Activated naive CD4-positive, alpha-beta T cell treated with anti-CD3 and anti-CD28 coated beads for 36 hours (primary cell): ENCODE data around the gene TTLL9. TPM values are rescaled to one million over a fixed set of nuclear protein-coding genes. Genes with fewer than 3 reads are reported as not detected.
A peak's percentile ranks its signal among the peaks of the same experiment; 100 is the strongest.

Source experiments
- CTCF ChIA-PET: fragments of 350-600 bp; sonication (Branson Sonifier 250); formaldehyde crosslinking; loops from one replicate; lab custom pipeline; 2021; ENCODE audit warnings: antibody characterized with exemption; lab: Charles Lee
- DNase-seq: peaks from one replicate; pipeline ENCODE4 v3.0.0-alpha.2; 2020
- H3K27ac Mint-ChIP-seq: one replicate; pipeline ENCODE4 v1.8.0; 2021; ENCODE audit warnings: mild to moderate bottlenecking, mixed read lengths
- H3K27me3 Mint-ChIP-seq: one replicate; pipeline ENCODE4 v1.8.0; 2021; ENCODE audit warnings: low read depth, mixed read lengths
- H3K36me3 Mint-ChIP-seq: one replicate; pipeline ENCODE4 v1.8.0; 2021; ENCODE audit warnings: low read depth, mixed read lengths
- H3K4me1 Mint-ChIP-seq: one replicate; pipeline ENCODE4 v1.8.0; 2021; ENCODE audit warnings: low read depth, mixed read lengths
- H3K4me3 Mint-ChIP-seq: one replicate; pipeline ENCODE4 v1.8.0; 2021; ENCODE audit warnings: mild to moderate bottlenecking, moderate library complexity, mixed read lengths
- H3K9me3 Mint-ChIP-seq: one replicate; pipeline ENCODE4 v1.8.0; 2021; ENCODE audit warnings: mixed read lengths
- intact Hi-C: fragments of 100-400 bp; cut with micrococcal nuclease; formaldehyde crosslinking; loops from one replicate; pipeline ENCODE4 v1.15.1; 2023
- total RNA-seq, 2 experiments: library from RNA; stranded (reverse); gene quantifications; one replicate each; pipeline ENCODE4 v1.2.3, GENCODE V29; 2021

The TTLL9 gene
- total RNA-seq, 2 experiments from 2014 or later = not detected

DNA sequence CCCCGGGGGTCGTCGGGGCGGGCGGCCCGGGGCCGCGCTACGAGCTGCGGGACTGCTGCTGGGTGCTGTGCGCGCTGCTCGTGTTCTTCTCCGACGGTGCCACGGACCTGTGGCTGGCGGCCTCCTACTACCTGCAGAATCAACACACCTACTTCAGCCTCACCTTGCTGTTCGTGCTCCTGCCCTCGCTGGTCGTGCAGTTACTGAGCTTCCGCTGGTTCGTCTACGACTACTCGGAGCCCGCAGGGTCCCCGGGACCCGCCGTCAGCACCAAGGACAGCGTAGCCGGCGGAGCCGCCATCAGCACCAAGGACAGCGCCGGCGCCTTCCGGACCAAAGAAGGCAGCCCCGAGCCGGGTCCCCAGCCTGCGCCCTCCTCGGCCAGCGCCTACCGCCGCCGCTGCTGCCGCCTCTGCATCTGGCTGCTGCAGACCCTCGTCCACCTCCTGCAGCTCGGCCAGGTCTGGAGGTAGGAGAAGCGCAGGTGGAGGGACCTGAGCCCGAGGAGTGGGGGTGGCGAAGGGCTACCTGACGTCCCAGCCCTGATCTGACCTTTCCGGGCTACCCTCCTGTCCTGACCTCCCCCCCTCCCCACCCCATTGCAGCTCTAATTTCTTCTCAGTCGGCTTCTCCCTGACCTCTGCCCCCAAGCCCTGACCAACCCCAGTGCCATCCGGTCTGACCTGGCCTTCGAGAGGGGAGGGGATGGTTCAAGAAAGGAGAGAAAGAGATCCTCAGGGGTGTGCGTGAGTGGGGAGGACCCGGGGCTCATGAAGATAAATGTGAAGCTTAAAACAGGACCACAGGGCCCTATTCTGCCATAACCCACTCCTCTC is 98.1 kb downstream of the TTLL9 start:
- Mint-ChIP-seq H3K36me3 (no peaks in the 10 kb centered on the region), H3K4me3 (peak overlapping the region; percentile 72), H3K4me1 (peaks cover 7% of the 10 kb centered on the region), H3K27ac (no peak overlapping the region), H3K9me3 (no peaks in the 10 kb centered on the region), H3K27me3 (peaks cover 51% of the 10 kb centered on the region)
- CTCF ChIA-PET = interaction anchor here (0.8 to 2.2 kb wide), 2 partner anchors 16 to 17 kb away, joined by 3 to 8 read pairs; partner anchors contain the start of gene PDRG1
- DNase-seq = peak; percentile 83
- intact Hi-C loops = no loop called here

- H3K27me3 Mint-ChIP-seq = peaks cover 52% of the 10 kb centered on the region
- CTCF ChIA-PET = interaction anchor here (2.7 kb wide), 1 partner anchor 60 kb away, joined by 8 read pairs; no protein-coding TSS in a partner anchor
- no peaks in the 10 kb centered on the region for H3K9me3 Mint-ChIP-seq
- DNase-seq = no peak
- no peak overlapping the region for H3K27ac Mint-ChIP-seq
- H3K36me3 Mint-ChIP-seq = no peaks in the 10 kb centered on the region
- intact Hi-C loops = no loop called here
- no peak overlapping the region for H3K4me3 Mint-ChIP-seq
- peaks cover 7% of the 10 kb centered on the region for H3K4me1 Mint-ChIP-seq
These were observed 99.6 kb downstream of the TTLL9 start for GRCh38 chr20:31969991-31970390.

DNA sequence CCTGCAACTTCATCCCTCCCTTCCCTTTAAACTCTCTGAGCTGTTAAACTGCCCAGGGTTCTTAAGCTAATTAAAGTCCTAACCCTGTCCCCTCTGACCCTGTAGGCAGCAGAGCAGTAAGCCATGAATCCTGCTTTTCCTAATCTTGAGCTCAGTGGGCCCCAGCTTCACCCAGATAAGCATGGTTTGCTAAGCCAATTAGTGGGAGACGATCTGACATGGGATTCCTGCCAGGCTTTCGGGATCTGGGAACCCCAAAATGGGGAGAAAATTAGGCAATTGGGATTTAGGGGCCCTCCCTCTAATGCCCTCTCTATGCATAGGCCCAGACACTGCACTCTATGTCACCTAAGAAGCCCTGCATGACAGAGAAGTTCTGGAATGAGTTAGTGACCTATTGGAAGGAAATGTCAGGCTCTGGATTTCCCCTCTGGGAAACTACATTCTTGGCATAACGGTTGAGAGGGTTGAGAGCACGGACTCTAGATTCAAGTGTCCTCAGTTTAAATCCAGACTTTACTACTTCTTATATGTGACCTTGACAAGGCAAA is 102.1 kb downstream of the TTLL9 start:
- Mint-ChIP-seq H3K4me3 (no peak overlapping the region), H3K36me3 (no peaks in the 10 kb centered on the region), H3K4me1 (peaks cover 4% of the 10 kb centered on the region), H3K9me3 (no peaks in the 10 kb centered on the region), H3K27me3 (peaks cover 33% of the 10 kb centered on the region), H3K27ac (no peak overlapping the region)
- CTCF ChIA-PET = interaction anchor here (1.0 to 2.7 kb wide), 2 partner anchors 21 to 58 kb away, joined by 3 to 8 read pairs; partner anchors contain the start of gene PDRG1
- intact Hi-C loops = no loop called here
- DNase-seq = no peak

GRCh38 chr20:31974296-31974695 is 103.9 kb downstream of the TTLL9 start:
- Mint-ChIP-seq H3K4me3 (no peak overlapping the region), H3K36me3 (no peaks in the 10 kb centered on the region), H3K27me3 (peaks cover 28% of the 10 kb centered on the region), H3K27ac (no peak overlapping the region), H3K9me3 (no peaks in the 10 kb centered on the region), H3K4me1 (no peaks in the 10 kb centered on the region)
- DNase-seq = no peak
- intact Hi-C loops = no loop called here
- CTCF ChIA-PET = no interaction called here

DNA sequence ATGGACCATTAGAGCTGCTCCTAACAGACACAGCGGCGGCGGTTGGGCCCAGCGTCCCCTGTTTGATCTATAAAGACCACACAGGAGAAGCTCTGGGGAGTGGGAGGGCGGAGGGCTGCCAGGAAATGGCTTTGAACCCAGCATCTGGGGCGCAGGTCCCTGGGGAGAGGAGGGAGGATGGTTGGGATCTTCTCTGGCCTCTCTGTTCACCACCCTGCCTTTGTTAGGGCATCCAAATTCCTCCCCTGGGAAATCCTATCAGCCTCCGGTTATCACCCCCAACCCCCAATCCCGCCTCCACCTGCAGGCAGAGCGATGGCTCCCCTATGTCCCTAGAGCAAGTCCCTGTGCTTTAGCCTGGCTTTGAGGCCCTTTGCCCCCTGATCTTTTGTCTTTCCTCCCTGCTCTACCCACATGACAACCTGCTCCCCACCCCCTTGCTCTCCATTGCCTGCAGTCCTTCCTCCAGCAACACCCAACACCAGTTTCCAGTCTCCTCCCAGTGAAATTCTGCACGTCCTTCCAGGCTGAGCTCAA is 104.6 kb downstream of the TTLL9 start:
- H3K9me3 Mint-ChIP-seq = no peaks in the 10 kb centered on the region
- no peak overlapping the region for H3K27ac Mint-ChIP-seq
- intact Hi-C loops = no loop called here
- H3K36me3 Mint-ChIP-seq = no peaks in the 10 kb centered on the region
- peaks cover 23% of the 10 kb centered on the region for H3K27me3 Mint-ChIP-seq
- CTCF ChIA-PET = interaction anchor here (1.7 kb wide), 1 partner anchor 56 kb away, joined by 4 read pairs; no protein-coding TSS in a partner anchor
- no peak overlapping the region for H3K4me3 Mint-ChIP-seq
- DNase-seq = no peak
- H3K4me1 Mint-ChIP-seq = no peaks in the 10 kb centered on the region

- intact Hi-C loops = no loop called here
- CTCF ChIA-PET = interaction anchor here (1.7 kb wide), 1 partner anchor 55 kb away, joined by 4 read pairs; no protein-coding TSS in a partner anchor
- Mint-ChIP-seq H3K27ac (no peak overlapping the region), H3K36me3 (no peaks in the 10 kb centered on the region), H3K27me3 (peaks cover 17% of the 10 kb centered on the region), H3K4me3 (no peak overlapping the region), H3K4me1 (no peaks in the 10 kb centered on the region), H3K9me3 (no peaks in the 10 kb centered on the region)
- no peak for DNase-seq
These were observed 105.4 kb downstream of the TTLL9 start for GRCh38 chr20:31975874-31976273.

GRCh38 chr20:31977080-31977479 is 106.6 kb downstream of the TTLL9 start:
- DNase-seq = no peak

GRCh38 chr20:31979713-31980426 is 109.4 kb downstream of the TTLL9 start:
- no peak for DNase-seq
- Mint-ChIP-seq H3K27me3 (peaks cover 3% of the 10 kb centered on the region), H3K9me3 (no peaks in the 10 kb centered on the region), H3K27ac (no peak overlapping the region), H3K4me1 (no peaks in the 10 kb centered on the region), H3K36me3 (no peaks in the 10 kb centered on the region), H3K4me3 (no peak overlapping the region)
- intact Hi-C loops = no loop called here
- CTCF ChIA-PET = interaction anchor here (1.2 kb wide), 1 partner anchor 128 kb away, joined by 3 read pairs; no protein-coding TSS in a partner anchor

More at GRCh38 chr20:31977080-31977479, 106.6 kb downstream of the TTLL9 start:
- intact Hi-C loops = no loop called here
- H3K4me3 Mint-ChIP-seq = no peak overlapping the region
- H3K9me3 Mint-ChIP-seq = no peaks in the 10 kb centered on the region
- H3K4me1 Mint-ChIP-seq = no peaks in the 10 kb centered on the region
- H3K27ac Mint-ChIP-seq = no peak overlapping the region
- H3K36me3 Mint-ChIP-seq = no peaks in the 10 kb centered on the region
- peaks cover 15% of the 10 kb centered on the region for H3K27me3 Mint-ChIP-seq
- CTCF ChIA-PET = no interaction called here

DNA sequence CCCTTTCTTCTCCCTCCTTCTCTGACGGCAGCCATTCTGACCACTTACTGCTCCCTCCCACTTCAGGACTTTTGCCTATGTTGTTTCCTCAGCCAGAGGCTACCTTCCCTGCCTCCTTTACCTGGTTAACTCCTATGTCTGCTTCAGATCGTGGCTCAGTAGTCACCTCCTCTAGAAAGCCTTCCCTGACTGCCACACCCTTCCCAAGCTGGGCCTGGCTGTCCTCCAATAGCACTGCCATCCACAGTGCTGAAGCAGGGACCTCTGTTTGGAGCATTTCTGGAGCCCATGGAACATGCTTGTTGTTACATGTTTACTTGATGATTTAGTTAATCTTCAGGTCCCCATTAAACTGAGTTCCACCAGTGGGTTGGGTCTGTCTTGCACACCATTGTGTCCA is 111.3 kb downstream of the TTLL9 start:
- H3K36me3 Mint-ChIP-seq = no peaks in the 10 kb centered on the region
- H3K27me3 Mint-ChIP-seq = peaks cover 3% of the 10 kb centered on the region
- no peaks in the 10 kb centered on the region for H3K9me3 Mint-ChIP-seq
- no peaks in the 10 kb centered on the region for H3K4me1 Mint-ChIP-seq
- no peak for DNase-seq
- H3K27ac Mint-ChIP-seq = no peak overlapping the region
- H3K4me3 Mint-ChIP-seq = no peak overlapping the region
- intact Hi-C loops = no loop called here
- CTCF ChIA-PET = no interaction called here

DNA sequence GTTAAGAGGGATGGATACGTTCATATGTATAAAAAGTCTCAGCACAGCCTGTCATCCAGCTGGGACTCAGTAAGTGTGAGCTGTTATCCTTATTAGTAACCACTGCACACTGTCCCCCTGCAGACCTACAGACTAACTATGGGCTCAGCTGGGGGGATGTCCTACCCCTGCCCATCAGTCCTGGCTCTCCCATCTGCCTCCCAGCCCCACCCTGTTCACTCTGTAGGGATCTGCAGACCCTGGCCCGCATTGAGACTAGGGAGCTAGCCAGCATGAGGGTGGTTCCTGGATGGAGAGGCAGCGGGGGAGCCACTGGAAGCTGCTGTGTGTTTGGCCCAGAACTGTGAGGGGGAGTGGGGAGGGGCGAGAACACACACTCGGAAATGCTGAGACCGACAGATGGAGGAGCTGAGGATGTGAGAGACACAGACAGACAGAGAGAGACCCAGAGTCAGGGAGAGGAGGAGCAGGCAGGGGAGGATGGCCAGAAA is 114.6 kb downstream of the TTLL9 start:
- intact Hi-C loops = no loop called here
- no peaks in the 10 kb centered on the region for H3K9me3 Mint-ChIP-seq
- H3K27me3 Mint-ChIP-seq = peaks cover 3% of the 10 kb centered on the region
- no peak overlapping the region for H3K4me3 Mint-ChIP-seq
- H3K36me3 Mint-ChIP-seq = no peaks in the 10 kb centered on the region
- H3K27ac Mint-ChIP-seq = no peak overlapping the region
- H3K4me1 Mint-ChIP-seq = no peaks in the 10 kb centered on the region
- DNase-seq = no peak
- CTCF ChIA-PET = no interaction called here

- intact Hi-C loops = no loop called here
- CTCF ChIA-PET = interaction anchor here (0.7 kb wide), 1 partner anchor 49 kb away, joined by 3 read pairs; no protein-coding TSS in a partner anchor
- no peak overlapping the region for H3K27ac Mint-ChIP-seq
- no peak overlapping the region for H3K4me3 Mint-ChIP-seq
- no peaks in the 10 kb centered on the region for H3K9me3 Mint-ChIP-seq
- H3K4me1 Mint-ChIP-seq = no peaks in the 10 kb centered on the region
- no peak for DNase-seq
- H3K27me3 Mint-ChIP-seq = no peaks in the 10 kb centered on the region
- no peaks in the 10 kb centered on the region for H3K36me3 Mint-ChIP-seq
These were observed 117.3 kb downstream of the TTLL9 start for GRCh38 chr20:31987744-31988143.
